Neural cell (in vitro differentiated cells): ENCODE measurements around the gene TLCD4. TPM values are rescaled to one million over a fixed set of nuclear protein-coding genes. Genes with fewer than 3 reads are reported as not detected.
"Not testable (repeated sequence)": the region's sequence is repeated elsewhere in the genome, so short reads cannot be mapped to it uniquely, and the experiment has no call there.

Source experiments
- H2AFZ ChIP-seq: fragments of 200-600, 300-800 bp; sonication (generic), shearing (Covaris generic); 2 replicates; pipeline ENCODE4 v1.6.0; 2014; ENCODE audit warnings: low read depth, mild to moderate bottlenecking, antibody characterized with exemption, low read length, moderate library complexity
- H3F3A ChIP-seq: fragments of 200-600 bp; shearing (Covaris generic); 2 replicates; pipeline ENCODE4 v1.6.1; 2016; ENCODE audit warnings: mild to moderate bottlenecking, moderate library complexity, mixed read lengths, antibody characterized with exemption, low read length; ENCODE audit not compliant: insufficient read depth, poor library complexity, severe bottlenecking
- H3K27ac ChIP-seq: fragments of 200-600, 300-800 bp; sonication (generic), shearing (Covaris generic); 2 replicates; pipeline ENCODE4 v1.5.1; 2014; ENCODE audit warnings: mild to moderate bottlenecking, low read length, moderate library complexity
- H3K27me3 ChIP-seq: fragments of 300-800, 200-600 bp; sonication (generic), shearing (Covaris generic); 2 replicates; pipeline ENCODE4 v1.6.0; 2014; ENCODE audit warnings: mild to moderate bottlenecking, low read depth, low read length, moderate library complexity; ENCODE audit not compliant: insufficient read depth
- H3K36me3 ChIP-seq: fragments of 300-800, 200-600 bp; sonication (generic), shearing (Covaris generic); 2 replicates; pipeline ENCODE4 v1.5.1; 2014; ENCODE audit warnings: mild to moderate bottlenecking, antibody characterized with exemption, low read length, moderate library complexity; ENCODE audit not compliant: insufficient read depth
- H3K4me2 ChIP-seq: fragments of 300-800, 200-600 bp; sonication (generic), shearing (Covaris generic); 2 replicates; pipeline ENCODE4 v1.6.0; 2014; ENCODE audit warnings: mild to moderate bottlenecking, low read length
- H3K4me3 ChIP-seq: fragments of 300-800, 200-600 bp; sonication (generic), shearing (Covaris generic); 2 replicates; pipeline ENCODE4 v1.5.1; 2014; ENCODE audit warnings: mild to moderate bottlenecking, low read length, moderate library complexity
- H3K79me2 ChIP-seq: fragments of 200-600 bp; shearing (Covaris generic); replicated peaks from 2 replicates; pipeline ENCODE4 v1.6.0; 2014; ENCODE audit warnings: mild to moderate bottlenecking, low read length, moderate library complexity; ENCODE audit not compliant: insufficient read depth
- H3K9ac ChIP-seq: fragments of 300-800, 200-600 bp; sonication (generic), shearing (Covaris generic); 2 replicates; pipeline ENCODE4 v1.6.1; 2016; ENCODE audit warnings: mild to moderate bottlenecking, low read length, mixed read lengths
- H3K9me2 ChIP-seq: fragments of 200-600 bp; shearing (Covaris generic); 2 replicates; pipeline ENCODE4 v1.6.1; 2016; ENCODE audit warnings: mild to moderate bottlenecking, low read length, mixed read lengths; ENCODE audit not compliant: insufficient read depth
- H3K9me3 ChIP-seq: fragments of 200-600, 300-800 bp; sonication (generic), shearing (Covaris generic); 2 replicates; pipeline ENCODE4 v1.6.1; 2016; ENCODE audit warnings: mild to moderate bottlenecking, mixed run types, low read length, moderate library complexity, mixed read lengths
- H4K20me1 ChIP-seq: fragments of 200-600 bp; shearing (Covaris generic); 2 replicates; pipeline ENCODE4 v1.6.1; 2016; ENCODE audit warnings: mild to moderate bottlenecking, mixed run types; ENCODE audit not compliant: insufficient read depth
- EP300 ChIP-seq: fragments of 450-650 bp; conservative IDR thresholded peaks from 2 replicates; pipeline ENCODE4 v1.6.1; 2014; ENCODE audit warnings: antibody characterized with exemption, mild to moderate bottlenecking, moderate library complexity; ENCODE audit not compliant: poor library complexity, severe bottlenecking
- EZH2 ChIP-seq: fragments of 200-600, 300-800 bp; shearing (Covaris generic), sonication (generic); IDR thresholded peaks from 2 replicates; pipeline ENCODE4 v1.6.1; 2014; ENCODE audit warnings: antibody characterized with exemption, low read length, borderline replicate concordance, mild to moderate bottlenecking; ENCODE audit not compliant: insufficient read depth, poor library complexity, severe bottlenecking
- MXI1 ChIP-seq: fragments of 450-650 bp; conservative IDR thresholded peaks from 2 replicates; pipeline ENCODE4 v1.6.1; 2014; ENCODE audit warnings: antibody characterized with exemption, mild to moderate bottlenecking; ENCODE audit not compliant: poor library complexity, severe bottlenecking
- POLR2AphosphoS5 ChIP-seq: IDR thresholded peaks from 2 replicates; pipeline ENCODE4 v1.6.1; 2012
- RAD21 ChIP-seq: fragments of 450-650 bp; conservative IDR thresholded peaks from 2 replicates; pipeline ENCODE4 v1.6.1; 2014; ENCODE audit warnings: antibody characterized with exemption, mild to moderate bottlenecking, moderate library complexity
- SMC3 ChIP-seq: fragments of 450-650 bp; conservative IDR thresholded peaks from 2 replicates; pipeline ENCODE4 v1.6.1; 2014; ENCODE audit warnings: antibody characterized with exemption, mild to moderate bottlenecking, moderate library complexity; ENCODE audit not compliant: poor library complexity
- TAF1 ChIP-seq: IDR thresholded peaks from 2 replicates; pipeline ENCODE4 v1.6.1; 2012; ENCODE audit warnings: low read depth
- polyA plus RNA-seq: library from polyadenylated mRNA; depleted of rRNA; stranded (reverse); fragments of >200 nt; gene quantifications from 2 replicates; pipeline ENCODE4 v1.2.3, GENCODE V29; 2014
- TF ChIP-seq, protein P1 (sequence below): fragments of 450-650 bp; IDR thresholded peaks from 2 replicates; pipeline ENCODE4 v1.5.1; 2014; ENCODE audit warnings: antibody characterized with exemption, mild to moderate bottlenecking, moderate library complexity; ENCODE audit not compliant: poor library complexity, severe bottlenecking
- TF ChIP-seq, protein P2 (sequence below): IDR thresholded peaks from 2 replicates; pipeline ENCODE4 v1.6.1; 2012; ENCODE audit warnings: borderline replicate concordance

TLCD4 gene
- polyA plus RNA-seq, 1 donor from 2014 or later: 1.6 TPM

DNA sequence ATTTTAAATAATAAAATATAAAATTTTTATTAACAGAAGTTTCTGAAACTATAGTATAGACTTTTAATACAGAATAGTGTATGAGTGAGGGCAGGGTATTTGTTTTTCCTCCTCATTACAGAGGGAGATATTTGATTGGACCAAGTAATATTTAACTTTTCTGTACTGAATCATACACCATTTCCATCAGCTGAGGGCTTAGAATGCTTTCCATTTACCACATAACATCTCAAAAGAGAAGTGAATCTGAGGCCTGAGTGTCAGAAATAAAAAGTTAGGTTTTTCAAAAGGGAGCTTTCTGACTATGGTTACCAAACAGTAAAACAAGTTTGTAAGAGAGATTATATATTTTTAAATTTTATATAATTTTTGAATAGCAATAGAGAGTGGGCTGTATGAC lies 29.5 kb downstream of the TLCD4 start:
- Histone ChIP-seq H3K9me2 (no peaks in the 10 kb centered on the region), H2AFZ (no peak overlapping the region), H4K20me1 (no peaks in the 10 kb centered on the region), H3K4me2 (no peak overlapping the region), H3F3A (no peaks in the 10 kb centered on the region), H3K4me3 (no peak overlapping the region), H3K9me3 (no peaks in the 10 kb centered on the region), H3K36me3 (no peaks in the 10 kb centered on the region), H3K9ac (no peak overlapping the region), H3K27ac (no peak overlapping the region), H3K79me2 (no peaks in the 10 kb centered on the region), H3K27me3 (no peaks in the 10 kb centered on the region)
- no peak for TF ChIP-seq RAD21
- no peak for TF ChIP-seq EZH2
- TF ChIP-seq, protein P1, sequence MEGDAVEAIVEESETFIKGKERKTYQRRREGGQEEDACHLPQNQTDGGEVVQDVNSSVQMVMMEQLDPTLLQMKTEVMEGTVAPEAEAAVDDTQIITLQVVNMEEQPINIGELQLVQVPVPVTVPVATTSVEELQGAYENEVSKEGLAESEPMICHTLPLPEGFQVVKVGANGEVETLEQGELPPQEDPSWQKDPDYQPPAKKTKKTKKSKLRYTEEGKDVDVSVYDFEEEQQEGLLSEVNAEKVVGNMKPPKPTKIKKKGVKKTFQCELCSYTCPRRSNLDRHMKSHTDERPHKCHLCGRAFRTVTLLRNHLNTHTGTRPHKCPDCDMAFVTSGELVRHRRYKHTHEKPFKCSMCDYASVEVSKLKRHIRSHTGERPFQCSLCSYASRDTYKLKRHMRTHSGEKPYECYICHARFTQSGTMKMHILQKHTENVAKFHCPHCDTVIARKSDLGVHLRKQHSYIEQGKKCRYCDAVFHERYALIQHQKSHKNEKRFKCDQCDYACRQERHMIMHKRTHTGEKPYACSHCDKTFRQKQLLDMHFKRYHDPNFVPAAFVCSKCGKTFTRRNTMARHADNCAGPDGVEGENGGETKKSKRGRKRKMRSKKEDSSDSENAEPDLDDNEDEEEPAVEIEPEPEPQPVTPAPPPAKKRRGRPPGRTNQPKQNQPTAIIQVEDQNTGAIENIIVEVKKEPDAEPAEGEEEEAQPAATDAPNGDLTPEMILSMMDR: no peak
- TF ChIP-seq MXI1: no peak
- no peak for TF ChIP-seq SMC3
- TF ChIP-seq TAF1: no peak
- TF ChIP-seq, protein P2, sequence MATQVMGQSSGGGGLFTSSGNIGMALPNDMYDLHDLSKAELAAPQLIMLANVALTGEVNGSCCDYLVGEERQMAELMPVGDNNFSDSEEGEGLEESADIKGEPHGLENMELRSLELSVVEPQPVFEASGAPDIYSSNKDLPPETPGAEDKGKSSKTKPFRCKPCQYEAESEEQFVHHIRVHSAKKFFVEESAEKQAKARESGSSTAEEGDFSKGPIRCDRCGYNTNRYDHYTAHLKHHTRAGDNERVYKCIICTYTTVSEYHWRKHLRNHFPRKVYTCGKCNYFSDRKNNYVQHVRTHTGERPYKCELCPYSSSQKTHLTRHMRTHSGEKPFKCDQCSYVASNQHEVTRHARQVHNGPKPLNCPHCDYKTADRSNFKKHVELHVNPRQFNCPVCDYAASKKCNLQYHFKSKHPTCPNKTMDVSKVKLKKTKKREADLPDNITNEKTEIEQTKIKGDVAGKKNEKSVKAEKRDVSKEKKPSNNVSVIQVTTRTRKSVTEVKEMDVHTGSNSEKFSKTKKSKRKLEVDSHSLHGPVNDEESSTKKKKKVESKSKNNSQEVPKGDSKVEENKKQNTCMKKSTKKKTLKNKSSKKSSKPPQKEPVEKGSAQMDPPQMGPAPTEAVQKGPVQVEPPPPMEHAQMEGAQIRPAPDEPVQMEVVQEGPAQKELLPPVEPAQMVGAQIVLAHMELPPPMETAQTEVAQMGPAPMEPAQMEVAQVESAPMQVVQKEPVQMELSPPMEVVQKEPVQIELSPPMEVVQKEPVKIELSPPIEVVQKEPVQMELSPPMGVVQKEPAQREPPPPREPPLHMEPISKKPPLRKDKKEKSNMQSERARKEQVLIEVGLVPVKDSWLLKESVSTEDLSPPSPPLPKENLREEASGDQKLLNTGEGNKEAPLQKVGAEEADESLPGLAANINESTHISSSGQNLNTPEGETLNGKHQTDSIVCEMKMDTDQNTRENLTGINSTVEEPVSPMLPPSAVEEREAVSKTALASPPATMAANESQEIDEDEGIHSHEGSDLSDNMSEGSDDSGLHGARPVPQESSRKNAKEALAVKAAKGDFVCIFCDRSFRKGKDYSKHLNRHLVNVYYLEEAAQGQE: no peak
- TF ChIP-seq POLR2AphosphoS5: no peak

DNA sequence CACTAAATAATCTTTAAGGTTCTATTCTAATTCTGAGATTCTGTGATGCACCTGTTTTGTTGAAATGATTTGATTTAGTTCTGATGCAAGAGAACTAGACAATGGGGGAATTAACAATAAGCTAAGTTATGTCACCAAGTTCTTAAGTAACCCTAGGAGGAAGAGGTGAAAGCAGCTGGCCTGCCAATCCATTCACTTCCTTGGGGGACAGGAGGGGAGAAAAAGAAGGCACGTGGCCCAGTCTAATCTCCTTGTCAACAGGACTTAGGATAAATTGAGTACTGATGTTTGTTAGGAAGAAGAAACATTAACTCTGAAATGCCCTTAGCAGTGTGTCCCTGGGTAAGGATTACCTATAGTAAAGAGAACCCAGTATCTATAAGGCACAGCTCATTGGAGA lies 36.9 kb downstream of the TLCD4 start:
- no peaks in the 10 kb centered on the region for H4K20me1 ChIP-seq
- H3K4me2 ChIP-seq: no peak overlapping the region
- no peaks in the 10 kb centered on the region for H3K36me3 ChIP-seq
- no peak overlapping the region for H3K27ac ChIP-seq
- H3K9ac ChIP-seq: no peak overlapping the region
- H3F3A ChIP-seq: no peaks in the 10 kb centered on the region
- H3K9me3 ChIP-seq: no peaks in the 10 kb centered on the region
- no peaks in the 10 kb centered on the region for H3K27me3 ChIP-seq
- no peak overlapping the region for H3K4me3 ChIP-seq
- no peak overlapping the region for H2AFZ ChIP-seq
- TF ChIP-seq RAD21: no peak
- TF ChIP-seq EZH2: no peak
- TF ChIP-seq POLR2AphosphoS5: no peak
- TF ChIP-seq TAF1: no peak
- TF ChIP-seq MXI1: no peak
- no peak for TF ChIP-seq EP300
- TF ChIP-seq, protein P2: no peak
- TF ChIP-seq, protein P1: no peak
- no peak for TF ChIP-seq SMC3
- H3K79me2 ChIP-seq: no peaks in the 10 kb centered on the region
- no peaks in the 10 kb centered on the region for H3K9me2 ChIP-seq

DNA sequence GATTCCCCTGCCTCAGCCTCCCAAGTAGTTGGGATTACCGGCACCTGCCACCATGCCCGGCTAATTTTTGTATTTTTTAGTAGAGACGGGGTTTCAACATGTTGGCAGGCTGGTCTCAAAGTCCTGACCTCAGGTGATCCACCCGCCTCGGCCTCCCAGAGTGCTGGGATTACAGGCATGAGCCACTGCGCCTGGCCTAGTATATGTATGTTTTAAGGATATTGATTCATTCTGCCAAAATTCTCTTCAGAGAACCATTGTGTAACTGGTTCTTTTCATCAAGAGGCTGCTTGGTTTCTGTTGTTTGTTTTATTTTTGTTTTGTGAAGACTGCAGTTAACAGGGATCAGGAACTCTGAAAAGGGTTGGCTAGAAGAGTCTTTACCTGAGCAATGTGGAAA lies 48.4 kb downstream of the TLCD4 start:
- H3F3A ChIP-seq, H3K9me3 ChIP-seq, H3K27me3 ChIP-seq, H4K20me1 ChIP-seq, H3K27ac ChIP-seq, H3K9ac ChIP-seq, H3K4me3 ChIP-seq, H3K4me2 ChIP-seq, H3K36me3 ChIP-seq, H3K79me2 ChIP-seq, H3K9me2 ChIP-seq, H2AFZ ChIP-seq: not testable (repeated sequence)
